Erythroblast (primary cell): ENCODE results near the gene LRRC4B.

Experiments
- GATA1 ChIP-seq: IDR thresholded peaks from 2 replicates; pipeline ENCODE4 v1.6.1; 2011; ENCODE audit warnings: low read depth, mild to moderate bottlenecking, control low read depth, low read length, moderate library complexity
- POLR2A ChIP-seq: IDR thresholded peaks from 2 replicates; pipeline ENCODE4 v1.6.1; 2011; ENCODE audit warnings: mild to moderate bottlenecking, low read length

DNA sequence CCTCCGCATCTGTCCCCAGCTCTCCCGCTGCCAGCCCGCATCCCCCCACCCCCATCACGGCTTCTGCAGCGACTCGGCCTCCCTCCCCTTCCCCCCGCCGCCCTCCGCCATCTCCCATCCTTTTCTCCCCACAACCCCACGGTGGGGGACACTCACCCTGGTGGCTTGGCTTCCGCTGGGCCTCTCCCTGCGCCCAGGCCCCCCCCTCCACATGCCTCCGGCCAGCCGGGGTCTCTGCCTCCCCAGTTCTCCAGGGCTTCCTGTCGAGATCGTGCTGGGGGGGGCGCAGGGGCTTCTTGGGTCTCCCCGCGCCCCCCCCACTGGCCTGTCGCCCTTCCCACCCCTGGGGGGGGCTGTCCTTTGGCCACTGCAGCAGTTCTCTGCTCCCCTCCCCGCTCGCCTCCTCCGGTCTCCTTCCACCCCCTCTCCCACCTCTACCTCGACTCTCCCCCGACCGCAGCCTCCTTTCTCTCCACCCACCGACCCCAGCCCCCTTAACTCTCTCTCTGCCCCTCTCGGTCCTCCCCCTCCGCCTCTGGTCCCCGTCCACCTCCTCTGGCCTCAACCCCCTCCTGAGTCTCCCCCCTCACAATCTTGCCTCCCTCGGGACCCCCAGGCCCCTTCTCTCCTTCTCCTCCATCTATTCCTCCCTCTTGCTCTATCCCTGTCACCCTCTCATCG is 17.1 kb downstream of the LRRC4B start:
- no peak for TF ChIP-seq POLR2A
- TF ChIP-seq GATA1: no peak
